GM12865 (cell line): ENCODE measurements around the gene DDIT4.
"Not testable (repeated sequence)": the region's sequence is repeated elsewhere in the genome, so short reads cannot be mapped to it uniquely, and the experiment has no call there.

Source experiments
- DNase-seq: peaks from one replicate; pipeline ENCODE4 v3.0.0; 2010; ENCODE audit warnings: low read depth
- H3K4me3 ChIP-seq: 2 replicates; pipeline ENCODE4 v1.5.1; 2011; ENCODE audit warnings: mild to moderate bottlenecking, low read depth, low read length, control low read depth
- TF ChIP-seq, protein P1 (sequence below): IDR thresholded peaks from 2 replicates; pipeline ENCODE4 v1.5.1; 2011; ENCODE audit warnings: low read length, control low read depth, low read depth, inconsistent platforms; ENCODE audit not compliant: insufficient read depth; ENCODE audit errors: missing control alignments

The DDIT4 gene

DNA sequence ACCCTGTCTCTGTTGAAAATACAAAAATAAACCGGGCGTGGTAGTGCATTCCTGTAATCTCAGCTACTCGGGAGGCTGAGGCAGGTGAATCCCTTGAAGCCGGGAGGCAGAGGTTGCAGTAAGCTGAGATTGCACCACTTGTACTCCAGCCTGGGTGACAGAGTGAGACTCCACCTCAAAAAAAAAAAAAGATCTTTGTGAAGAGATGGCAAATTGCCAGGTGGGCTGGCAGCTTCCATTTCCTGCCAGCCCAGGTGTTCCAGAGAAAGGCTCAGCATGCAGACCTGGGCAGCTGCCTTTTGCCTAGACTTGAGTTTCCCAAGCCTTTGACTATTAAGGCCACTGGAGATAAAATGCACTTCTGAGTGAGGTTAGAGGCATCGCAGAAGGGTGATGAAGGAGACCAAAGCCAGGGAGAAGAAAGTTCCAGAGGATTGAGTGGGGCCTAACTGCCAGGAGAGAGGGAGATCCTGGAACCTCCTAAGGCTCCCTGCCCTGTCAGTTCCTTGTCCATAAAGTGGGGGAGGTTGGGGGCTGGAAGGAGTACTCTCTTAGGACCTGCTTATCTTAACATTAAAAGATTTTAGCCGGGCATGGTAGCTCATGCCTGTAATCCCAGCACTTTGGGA lies 10.0 kb upstream of the DDIT4 start:
- DNase-seq: peak; percentile 66
- TF ChIP-seq, protein P1, sequence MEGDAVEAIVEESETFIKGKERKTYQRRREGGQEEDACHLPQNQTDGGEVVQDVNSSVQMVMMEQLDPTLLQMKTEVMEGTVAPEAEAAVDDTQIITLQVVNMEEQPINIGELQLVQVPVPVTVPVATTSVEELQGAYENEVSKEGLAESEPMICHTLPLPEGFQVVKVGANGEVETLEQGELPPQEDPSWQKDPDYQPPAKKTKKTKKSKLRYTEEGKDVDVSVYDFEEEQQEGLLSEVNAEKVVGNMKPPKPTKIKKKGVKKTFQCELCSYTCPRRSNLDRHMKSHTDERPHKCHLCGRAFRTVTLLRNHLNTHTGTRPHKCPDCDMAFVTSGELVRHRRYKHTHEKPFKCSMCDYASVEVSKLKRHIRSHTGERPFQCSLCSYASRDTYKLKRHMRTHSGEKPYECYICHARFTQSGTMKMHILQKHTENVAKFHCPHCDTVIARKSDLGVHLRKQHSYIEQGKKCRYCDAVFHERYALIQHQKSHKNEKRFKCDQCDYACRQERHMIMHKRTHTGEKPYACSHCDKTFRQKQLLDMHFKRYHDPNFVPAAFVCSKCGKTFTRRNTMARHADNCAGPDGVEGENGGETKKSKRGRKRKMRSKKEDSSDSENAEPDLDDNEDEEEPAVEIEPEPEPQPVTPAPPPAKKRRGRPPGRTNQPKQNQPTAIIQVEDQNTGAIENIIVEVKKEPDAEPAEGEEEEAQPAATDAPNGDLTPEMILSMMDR: no peak
- H3K4me3 ChIP-seq: no peak overlapping the region

- TF ChIP-seq, protein P1: no peak
- no peak overlapping the region for H3K4me3 ChIP-seq
- DNase-seq: no peak
Measured at GRCh38 chr10:72264536-72264935, 9.2 kb upstream of the DDIT4 start.

DNA sequence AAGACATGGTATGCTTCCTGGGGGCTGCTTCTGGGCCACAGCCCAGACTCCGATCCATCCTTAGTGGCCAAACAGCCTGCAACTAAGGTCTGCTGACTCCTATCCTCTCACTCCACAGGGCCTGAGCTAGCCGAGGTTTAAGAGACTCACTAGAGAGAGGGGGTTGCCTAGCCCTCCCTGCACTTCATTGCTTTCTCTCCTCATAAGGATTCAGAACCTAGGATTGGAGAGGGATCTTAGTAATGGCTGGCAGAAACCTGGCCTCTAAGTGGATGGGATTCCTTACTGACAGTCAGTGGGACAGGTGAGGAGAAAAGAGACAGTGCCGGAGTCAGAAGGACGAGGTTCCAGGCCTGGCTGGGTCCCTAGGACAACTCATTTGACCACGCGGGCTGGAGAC lies 8.2 kb upstream of the DDIT4 start:
- TF ChIP-seq, protein P1: no peak
- no peak overlapping the region for H3K4me3 ChIP-seq

DNA sequence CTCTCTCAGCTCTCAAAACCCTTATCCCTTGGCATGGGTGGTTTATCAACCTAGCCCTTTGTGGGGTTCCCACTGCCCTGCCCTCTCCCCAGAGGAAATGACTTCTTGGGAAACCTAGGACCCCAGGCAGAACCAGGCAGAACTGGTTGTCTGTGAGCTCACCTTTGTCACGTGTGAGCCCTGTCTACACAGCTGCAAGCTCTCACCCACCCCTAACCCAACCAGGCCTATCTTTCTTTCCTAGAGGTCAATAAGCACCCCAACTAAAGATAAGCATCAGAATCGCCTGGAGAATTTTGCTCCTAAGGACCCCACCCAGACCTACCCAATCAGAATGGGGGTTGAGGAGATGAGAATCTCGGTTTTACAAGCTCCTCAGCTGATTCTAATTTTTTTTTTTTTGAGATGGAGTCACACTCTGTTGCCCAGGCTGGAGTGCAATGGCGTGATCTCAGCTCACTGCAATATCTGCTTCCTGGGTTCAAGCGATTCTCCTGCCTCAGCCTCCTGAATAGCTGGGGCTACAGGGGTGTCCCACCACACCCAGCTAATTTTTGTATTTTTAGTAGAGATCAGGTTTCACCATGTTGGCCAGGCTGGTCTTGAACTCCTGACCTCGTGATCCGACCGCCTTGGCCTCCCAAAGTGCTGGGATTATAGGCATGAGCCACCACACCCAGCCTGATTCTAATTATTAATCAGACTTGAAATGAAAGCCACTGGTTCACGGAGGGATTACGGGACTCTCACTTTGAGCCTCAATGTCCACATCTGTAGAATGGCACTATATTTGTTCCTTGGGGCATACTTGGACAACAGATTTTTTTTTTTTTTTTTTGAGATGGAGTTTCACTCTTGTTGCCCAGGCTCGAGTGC lies 7.5 kb upstream of the DDIT4 start:
- no peak overlapping the region for H3K4me3 ChIP-seq
- TF ChIP-seq, protein P1: no peak

More for the DNA sequence above, 8.2 kb upstream of the DDIT4 start:
- no peak for DNase-seq

DNA sequence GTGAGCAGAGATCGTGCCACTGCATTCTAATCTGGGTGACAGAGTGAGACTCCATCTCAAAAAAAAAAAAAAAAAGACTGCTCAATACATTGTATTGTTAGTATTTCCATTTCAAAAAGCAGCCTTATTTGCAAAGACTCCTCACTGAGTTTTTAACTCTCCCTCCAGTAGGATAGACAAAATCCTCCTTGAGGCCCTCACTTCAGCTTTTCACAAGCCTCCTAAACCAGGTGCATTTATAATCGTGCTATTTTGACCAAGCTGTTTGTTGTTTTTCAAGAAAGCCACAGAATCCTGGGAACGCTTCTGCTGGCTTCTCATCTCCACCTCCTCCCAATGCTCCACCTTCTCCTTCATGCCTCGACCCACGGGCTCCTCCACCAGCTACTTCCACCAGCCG lies 6.3 kb upstream of the DDIT4 start:
- no peak for DNase-seq
- no peak overlapping the region for H3K4me3 ChIP-seq
- TF ChIP-seq, protein P1: no peak

More for the DNA sequence above, 7.5 kb upstream of the DDIT4 start:
- DNase-seq: no peak

- no peak overlapping the region for H3K4me3 ChIP-seq
- TF ChIP-seq, protein P1: no peak
Measured at GRCh38 chr10:72267819-72268399, 5.8 kb upstream of the DDIT4 start.

GRCh38 chr10:72268475-72269200 lies 5.1 kb upstream of the DDIT4 start:
- not testable (repeated sequence) for DNase-seq, H3K4me3 ChIP-seq

More at GRCh38 chr10:72267819-72268399, 5.8 kb upstream of the DDIT4 start:
- no peak for DNase-seq
